Sigmoid colon (tissue), 7 donors: ENCODE measurements around the gene UNC5C. TPM values are rescaled to one million over a fixed set of nuclear protein-coding genes. Genes with fewer than 3 reads are reported as not detected.

Experiments
- DNase-seq: peaks from one replicate; pipeline ENCODE4 v3.0.0-alpha.2; 2019
- H3K27ac ChIP-seq, 4 donors: fragments of 200-600 bp; sonication (generic); one replicate each; pipeline ENCODE4 v1.5.1; 2016 to 2019; ENCODE audit warnings: mild to moderate bottlenecking in 1 of 4
- H3K27me3 ChIP-seq, 3 donors: fragments of 200-600 bp; sonication (generic); one replicate each; pipeline ENCODE4 v1.5.1; 2019; ENCODE audit warnings: mild to moderate bottlenecking in 1 of 3
- H3K36me3 ChIP-seq, 4 donors: fragments of 200-600 bp; sonication (generic); one replicate each; pipeline ENCODE4 v1.5.1; 2016 to 2019
- H3K4me1 ChIP-seq, 4 donors: fragments of 200-600 bp; sonication (generic); one replicate each; pipeline ENCODE4 v1.5.1; 2017 to 2019
- H3K4me3 ChIP-seq, 4 donors: fragments of 200-600 bp; sonication (generic); one replicate each; pipeline ENCODE4 v1.5.1; 2017 to 2019; ENCODE audit warnings: mild to moderate bottlenecking in 2 of 4, moderate library complexity in 1 of 4
- H3K9me3 ChIP-seq, 4 donors: fragments of 200-600 bp in 3 of 4; sonication (generic) in 3 of 4; one replicate each; pipeline versions ENCODE4 v1.5.1 to v1.6.1; 2013 to 2019
- EP300 ChIP-seq, 4 donors: sonication (generic); formaldehyde crosslinking; IDR thresholded peaks; one replicate each; pipeline ENCODE4 v1.6.1; 2017; ENCODE audit warnings: antibody characterized with exemption in 4 of 4
- POLR2A ChIP-seq, 2 donors: fragments of 450-650 bp; IDR thresholded peaks; one replicate each; pipeline ENCODE4 v1.6.1; 2016; ENCODE audit warnings: antibody characterized with exemption in 2 of 2, mild to moderate bottlenecking in 2 of 2, moderate library complexity in 2 of 2
- POLR2AphosphoS5 ChIP-seq, 4 donors: sonication (generic); formaldehyde crosslinking; IDR thresholded peaks; one replicate each; pipeline ENCODE4 v1.6.1; 2017; ENCODE audit warnings: antibody characterized with exemption in 4 of 4
- WGBS, 2 donors: extraction: QIAGEN DNeasy Blood & Tissue Kit; methylation state at CpG; one replicate each; pipeline ENCODE4 v1.1.7; 2013; 5-methylcytosine and 5-hydroxymethylcytosine counted together
- intact Hi-C: fragments of 100-400 bp; cut with DNase I; formaldehyde crosslinking; loops from one replicate; pipeline ENCODE4 v1.15.1; 2023
- polyA plus RNA-seq, 3 donors: library from polyadenylated mRNA; stranded (reverse); fragments of 200-250 nt; gene quantifications; one replicate each; pipeline ENCODE4 v1.2.3, GENCODE V29; 2013
- total RNA-seq, 4 donors: library from RNA; depleted of rRNA; stranded (reverse); fragments of >200 nt; gene quantifications; one replicate each; pipeline ENCODE4 v1.1.0, GENCODE V29; 2016
- TF ChIP-seq, protein P1 (sequence below), 4 experiments: fragments of 450-650 bp in 3 of 4; fragments of 200-600 bp in 1 of 4; IDR thresholded peaks; one replicate each; pipeline ENCODE4 v1.5.1; 2016 to 2019; ENCODE audit warnings: antibody characterized with exemption in 4 of 4, mild to moderate bottlenecking in 3 of 4, moderate library complexity in 2 of 4
- donor health status: healthy with polysubstance abuse.
- donor health status: Bipolar disorder and iron deficiency.
- donor health status: healthy.

The UNC5C gene
- total and polyA plus RNA-seq, 7 donors, result 0.60 to 3.1 (median 1.4) TPM

DNA sequence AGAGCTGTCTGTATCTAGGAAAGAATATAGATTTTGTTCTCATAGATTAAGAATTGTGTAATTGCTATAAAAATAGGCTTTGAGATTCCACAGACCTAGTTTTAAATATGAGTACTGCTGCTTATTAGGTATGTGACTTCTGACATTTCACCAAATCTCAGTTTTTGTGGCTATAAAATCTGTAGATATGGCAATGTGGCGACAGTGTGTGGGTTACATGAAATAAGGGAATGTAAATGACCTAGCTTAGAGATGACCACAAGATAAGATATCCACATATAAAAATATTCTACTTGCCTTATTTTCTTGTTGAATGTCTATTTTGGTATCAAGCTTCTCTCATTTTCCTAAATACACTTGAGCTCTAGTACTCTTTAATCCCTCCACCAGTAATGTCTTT lies 193.8 kb downstream of the UNC5C start:
- no peak for DNase-seq
- no peaks in the 10 kb centered on the region for H3K36me3 ChIP-seq
- intact Hi-C loops, result no loop called here
- H3K4me1 ChIP-seq, result no peaks in the 10 kb centered on the region
- H3K27me3 ChIP-seq, result no peaks in the 10 kb centered on the region
- H3K4me3 ChIP-seq, result no peak overlapping the region
- H3K27ac ChIP-seq, result no peak overlapping the region
- TF ChIP-seq, protein P1, sequence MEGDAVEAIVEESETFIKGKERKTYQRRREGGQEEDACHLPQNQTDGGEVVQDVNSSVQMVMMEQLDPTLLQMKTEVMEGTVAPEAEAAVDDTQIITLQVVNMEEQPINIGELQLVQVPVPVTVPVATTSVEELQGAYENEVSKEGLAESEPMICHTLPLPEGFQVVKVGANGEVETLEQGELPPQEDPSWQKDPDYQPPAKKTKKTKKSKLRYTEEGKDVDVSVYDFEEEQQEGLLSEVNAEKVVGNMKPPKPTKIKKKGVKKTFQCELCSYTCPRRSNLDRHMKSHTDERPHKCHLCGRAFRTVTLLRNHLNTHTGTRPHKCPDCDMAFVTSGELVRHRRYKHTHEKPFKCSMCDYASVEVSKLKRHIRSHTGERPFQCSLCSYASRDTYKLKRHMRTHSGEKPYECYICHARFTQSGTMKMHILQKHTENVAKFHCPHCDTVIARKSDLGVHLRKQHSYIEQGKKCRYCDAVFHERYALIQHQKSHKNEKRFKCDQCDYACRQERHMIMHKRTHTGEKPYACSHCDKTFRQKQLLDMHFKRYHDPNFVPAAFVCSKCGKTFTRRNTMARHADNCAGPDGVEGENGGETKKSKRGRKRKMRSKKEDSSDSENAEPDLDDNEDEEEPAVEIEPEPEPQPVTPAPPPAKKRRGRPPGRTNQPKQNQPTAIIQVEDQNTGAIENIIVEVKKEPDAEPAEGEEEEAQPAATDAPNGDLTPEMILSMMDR (IDR thresholded peaks at IDR 0.05), result no peak
- TF ChIP-seq POLR2A (IDR thresholded peaks at IDR 0.05) (no peak), POLR2AphosphoS5 (IDR thresholded peaks at IDR 0.05) (no peak), EP300 (IDR thresholded peaks at IDR 0.05) (no peak)
- no peaks in the 10 kb centered on the region for H3K9me3 ChIP-seq
- 90 to 94% methylated on average over 1 of the region's 1 CpG for WGBS, 2 donors

DNA sequence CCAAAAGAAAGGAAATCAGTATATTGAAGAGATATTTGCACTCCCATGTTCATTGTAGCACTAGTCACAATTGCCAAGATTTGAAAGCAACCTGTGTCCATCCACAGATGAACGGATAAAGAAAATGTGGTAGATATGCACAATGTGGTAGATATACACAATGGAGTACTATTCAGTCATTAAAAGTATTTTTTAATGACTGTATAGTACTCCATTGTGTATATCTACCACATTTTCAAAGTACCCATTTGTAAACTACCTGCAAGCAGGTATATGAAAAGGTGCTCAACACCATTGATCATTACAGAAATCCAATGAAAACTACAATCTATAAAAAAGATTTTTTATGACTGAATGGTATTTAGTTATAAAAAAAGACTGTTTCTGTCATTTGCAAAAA lies 200.4 kb downstream of the UNC5C start:
- Histone ChIP-seq H3K4me1 (no peaks in the 10 kb centered on the region), H3K27me3 (no peaks in the 10 kb centered on the region), H3K4me3 (no peak overlapping the region), H3K27ac (no peak overlapping the region), H3K36me3 (no peaks in the 10 kb centered on the region), H3K9me3 (peaks cover 0 to 4% (median 2%) of the 10 kb centered on the region in 4 donors)
- intact Hi-C loops, result no loop called here
- WGBS, 2 donors, result 89 to 96% methylated on average over 1 of the region's 1 CpG
- DNase-seq, result no peak
- TF ChIP-seq POLR2AphosphoS5 (IDR thresholded peaks at IDR 0.05) (no peak), POLR2A (IDR thresholded peaks at IDR 0.05) (no peak), EP300 (IDR thresholded peaks at IDR 0.05) (no peak)
- TF ChIP-seq, protein P1 (IDR thresholded peaks at IDR 0.05), result no peak

DNA sequence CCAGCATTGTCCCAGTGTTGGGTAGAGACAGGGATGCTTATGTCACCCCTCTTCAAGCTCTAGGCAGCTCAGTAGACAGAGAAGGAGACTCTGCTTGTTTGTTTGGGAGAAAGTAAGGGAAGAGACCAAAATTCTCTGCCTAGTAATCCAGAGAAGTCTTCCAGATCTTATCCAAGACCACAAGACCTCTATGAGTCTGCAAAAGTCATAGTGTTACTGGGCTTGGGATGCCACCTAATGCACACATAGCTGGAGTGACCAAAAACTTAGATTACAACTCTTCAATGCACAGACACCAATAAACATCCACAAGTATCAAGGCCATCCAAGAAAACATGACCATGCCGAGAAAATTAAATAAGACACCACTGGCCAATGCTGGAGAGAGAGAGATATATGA lies 205.5 kb downstream of the UNC5C start:
- H3K27ac ChIP-seq, result no peak overlapping the region
- peaks cover 0 to 4% (median 2%) of the 10 kb centered on the region in 4 donors for H3K9me3 ChIP-seq
- no peaks in the 10 kb centered on the region for H3K27me3 ChIP-seq
- H3K4me1 ChIP-seq, result no peaks in the 10 kb centered on the region
- intact Hi-C loops, result no loop called here
- no peak overlapping the region for H3K4me3 ChIP-seq
- no peaks in the 10 kb centered on the region for H3K36me3 ChIP-seq
- no peak for DNase-seq
- TF ChIP-seq POLR2A (IDR thresholded peaks at IDR 0.05), result no peak
- TF ChIP-seq EP300 (IDR thresholded peaks at IDR 0.05), result no peak
- TF ChIP-seq POLR2AphosphoS5 (IDR thresholded peaks at IDR 0.05), result no peak
- TF ChIP-seq, protein P1 (IDR thresholded peaks at IDR 0.05), result no peak
- WGBS, 2 donors, result 94 to 96% methylated on average over 1 of the region's 1 CpG

DNA sequence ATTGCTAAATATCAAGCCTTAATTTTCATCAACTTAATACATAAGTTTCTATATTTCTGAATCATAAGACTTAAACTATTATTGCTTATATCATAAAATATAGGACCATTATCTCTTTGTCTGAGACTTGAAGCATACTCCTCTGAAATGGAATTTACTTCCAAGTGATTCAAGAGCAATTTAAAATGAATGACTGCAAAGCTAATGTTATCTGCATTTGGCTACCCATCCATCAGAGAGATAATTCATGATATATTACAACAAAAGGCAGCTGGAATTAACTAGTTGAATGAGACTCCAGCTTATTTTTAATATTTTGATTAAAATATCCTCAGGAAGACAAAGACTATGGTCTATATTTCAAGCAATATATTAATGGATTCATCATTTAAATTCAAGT lies 208.6 kb downstream of the UNC5C start:
- no peak for DNase-seq
- H3K4me1 ChIP-seq, result no peaks in the 10 kb centered on the region
- H3K27me3 ChIP-seq, result no peaks in the 10 kb centered on the region
- H3K9me3 ChIP-seq, result no peaks in the 10 kb centered on the region
- no peaks in the 10 kb centered on the region for H3K36me3 ChIP-seq
- H3K27ac ChIP-seq, result no peak overlapping the region
- TF ChIP-seq EP300 (IDR thresholded peaks at IDR 0.05), result no peak
- intact Hi-C loops, result no loop called here
- no peak overlapping the region for H3K4me3 ChIP-seq

DNA sequence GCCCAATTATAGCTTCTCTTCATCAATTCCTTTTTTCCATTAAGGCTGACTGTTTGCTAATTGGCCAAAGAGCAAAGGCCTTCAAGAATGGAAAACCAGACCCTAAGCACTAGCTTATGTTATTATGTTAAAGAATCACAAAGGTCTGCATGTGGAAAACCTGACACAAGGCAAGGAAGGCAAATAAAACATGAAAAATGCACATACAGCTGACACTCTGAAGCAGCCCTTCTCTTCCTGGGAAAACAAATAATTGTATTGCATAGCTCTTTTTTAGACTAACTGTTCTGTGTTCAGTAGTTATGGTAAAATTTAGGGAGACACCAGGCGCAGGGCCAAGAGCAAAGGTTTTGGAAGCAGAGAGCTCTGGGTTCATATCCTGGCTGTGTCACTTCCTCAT lies 223.1 kb downstream of the UNC5C start:
- no peak for DNase-seq
- Histone ChIP-seq H3K4me3 (no peak overlapping the region), H3K36me3 (no peaks in the 10 kb centered on the region), H3K27me3 (no peaks in the 10 kb centered on the region), H3K9me3 (no peaks in the 10 kb centered on the region), H3K27ac (no peak overlapping the region), H3K4me1 (no peaks in the 10 kb centered on the region)
- intact Hi-C loops, result no loop called here
- TF ChIP-seq POLR2A (IDR thresholded peaks at IDR 0.05) (no peak), EP300 (IDR thresholded peaks at IDR 0.05) (no peak)
- 89 to 100% methylated on average over 1 of the region's 1 CpG for WGBS, 2 donors

DNA sequence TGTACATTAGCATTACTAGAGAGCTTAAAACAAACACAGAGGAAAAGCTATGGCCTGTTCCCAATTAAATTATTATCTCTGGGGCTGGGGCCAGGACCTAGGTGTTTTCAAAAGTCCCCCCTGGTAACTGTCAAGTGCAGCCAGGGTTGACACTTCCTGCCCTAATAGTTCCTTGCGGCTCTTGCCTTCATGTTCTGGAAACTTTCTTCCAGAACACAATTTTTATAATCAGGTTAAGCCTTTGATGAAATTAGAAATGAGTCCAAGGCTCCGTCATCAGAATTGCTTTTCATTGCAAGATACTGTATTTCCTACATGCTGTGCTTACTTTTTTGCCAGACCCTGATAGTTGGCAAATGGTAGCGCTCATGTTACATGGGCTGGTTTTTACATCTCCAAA lies 229.6 kb downstream of the UNC5C start:
- Histone ChIP-seq H3K27me3 (no peaks in the 10 kb centered on the region), H3K36me3 (no peaks in the 10 kb centered on the region), H3K27ac (no peak overlapping the region), H3K4me3 (no peak overlapping the region), H3K4me1 (peaks cover 0 to 22% (median 7%) of the 10 kb centered on the region in 4 donors), H3K9me3 (no peaks in the 10 kb centered on the region)
- TF ChIP-seq POLR2A (IDR thresholded peaks at IDR 0.05) (no peak), EP300 (IDR thresholded peaks at IDR 0.05) (no peak), POLR2AphosphoS5 (IDR thresholded peaks at IDR 0.05) (no peak)
- TF ChIP-seq, protein P1 (IDR thresholded peaks at IDR 0.05), result no peak
- no peak for DNase-seq
- intact Hi-C loops, result no loop called here
- WGBS, 2 donors, result 94 to 95% methylated on average over 3 of the region's 3 CpGs
